KMS-11 (cell line): ENCODE results near the gene CSF2RB.

Source experiments
- H2AFZ ChIP-seq: fragments of 200-600 bp; sonication (generic); 2 replicates; pipeline ENCODE4 v1.6.1; 2016; ENCODE audit warnings: antibody characterized with exemption, mixed run types, low read depth
- H3K27ac ChIP-seq: fragments of 200-600 bp; sonication (generic); 2 replicates; pipeline ENCODE4 v1.6.1; 2016; ENCODE audit warnings: mild to moderate bottlenecking, mixed run types
- H3K27me3 ChIP-seq: fragments of 200-600 bp; sonication (generic); 2 replicates; pipeline ENCODE4 v1.6.1; 2017; ENCODE audit warnings: mild to moderate bottlenecking, low read depth, mixed run types, moderate library complexity; ENCODE audit not compliant: insufficient read depth
- H3K36me3 ChIP-seq: fragments of 200-600 bp; sonication (generic); 2 replicates; pipeline ENCODE4 v1.6.1; 2017; ENCODE audit warnings: mild to moderate bottlenecking, mixed run types; ENCODE audit not compliant: insufficient read depth
- H3K4me1 ChIP-seq: fragments of 200-600 bp; sonication (generic); 2 replicates; pipeline ENCODE4 v1.6.1; 2016; ENCODE audit warnings: mild to moderate bottlenecking, low read depth, mixed run types; ENCODE audit not compliant: poor library complexity, severe bottlenecking
- H3K4me2 ChIP-seq: fragments of 200-600 bp; sonication (generic); 2 replicates; pipeline ENCODE4 v1.7.0; 2016; ENCODE audit warnings: mild to moderate bottlenecking, mixed run types
- H3K4me3 ChIP-seq: fragments of 200-600 bp; sonication (generic); IDR thresholded peaks from 2 replicates; pipeline ENCODE4 v1.6.1; 2017; ENCODE audit warnings: low read depth, low read length, mixed read lengths; ENCODE audit not compliant: insufficient read depth
- H3K79me2 ChIP-seq: fragments of 200-600 bp; sonication (generic); 2 replicates; pipeline ENCODE4 v1.6.1; 2016; ENCODE audit warnings: low read depth, mixed run types; ENCODE audit not compliant: insufficient read depth
- H3K9ac ChIP-seq: fragments of 200-600 bp; sonication (generic); 2 replicates; pipeline ENCODE4 v1.6.1; 2016; ENCODE audit warnings: mild to moderate bottlenecking, mixed run types
- H4K20me1 ChIP-seq: fragments of 200-600 bp; sonication (generic); 2 replicates; pipeline ENCODE4 v1.6.1; 2016; ENCODE audit warnings: mild to moderate bottlenecking, mixed run types; ENCODE audit not compliant: insufficient read depth
- TF ChIP-seq, protein P1 (sequence below): fragments of 200-600 bp; sonication (generic); conservative IDR thresholded peaks from 2 replicates; pipeline ENCODE4 v1.6.1; 2017; ENCODE audit warnings: low read depth, mild to moderate bottlenecking, antibody characterized with exemption, low read length, moderate library complexity, mixed read lengths

CSF2RB gene

DNA sequence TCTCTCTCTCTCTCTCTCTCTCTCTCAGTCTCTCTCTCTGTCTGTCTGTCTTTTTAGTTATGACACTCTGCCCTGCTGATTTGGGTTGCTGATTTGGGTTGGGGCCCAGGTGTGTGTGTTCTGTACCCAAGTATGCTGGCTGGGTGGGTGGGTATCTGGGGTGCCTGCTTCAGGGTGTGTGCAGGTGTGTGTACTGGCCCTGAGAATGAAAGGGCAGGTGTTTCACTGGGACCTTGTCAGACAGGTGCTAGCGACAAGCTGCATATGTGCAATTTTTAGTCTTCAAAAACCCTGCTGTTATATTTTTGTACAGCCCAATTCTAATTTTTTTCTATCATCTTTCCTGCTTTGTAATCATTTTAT lies 943 bp downstream of the CSF2RB start:
- Histone ChIP-seq H3K27ac (no peak overlapping the region), H3K27me3 (peaks cover 4% of the 10 kb centered on the region; the same call in 1 of the 2 replicates), H3K36me3 (no peaks in the 10 kb centered on the region), H3K79me2 (no peaks in the 10 kb centered on the region), H4K20me1 (no peaks in the 10 kb centered on the region), H2AFZ (no peak overlapping the region), H3K4me2 (no peak overlapping the region), H3K9ac (no peak overlapping the region), H3K4me1 (peaks cover 4% of the 10 kb centered on the region), H3K4me3 (no peak overlapping the region)
- TF ChIP-seq, protein P1, sequence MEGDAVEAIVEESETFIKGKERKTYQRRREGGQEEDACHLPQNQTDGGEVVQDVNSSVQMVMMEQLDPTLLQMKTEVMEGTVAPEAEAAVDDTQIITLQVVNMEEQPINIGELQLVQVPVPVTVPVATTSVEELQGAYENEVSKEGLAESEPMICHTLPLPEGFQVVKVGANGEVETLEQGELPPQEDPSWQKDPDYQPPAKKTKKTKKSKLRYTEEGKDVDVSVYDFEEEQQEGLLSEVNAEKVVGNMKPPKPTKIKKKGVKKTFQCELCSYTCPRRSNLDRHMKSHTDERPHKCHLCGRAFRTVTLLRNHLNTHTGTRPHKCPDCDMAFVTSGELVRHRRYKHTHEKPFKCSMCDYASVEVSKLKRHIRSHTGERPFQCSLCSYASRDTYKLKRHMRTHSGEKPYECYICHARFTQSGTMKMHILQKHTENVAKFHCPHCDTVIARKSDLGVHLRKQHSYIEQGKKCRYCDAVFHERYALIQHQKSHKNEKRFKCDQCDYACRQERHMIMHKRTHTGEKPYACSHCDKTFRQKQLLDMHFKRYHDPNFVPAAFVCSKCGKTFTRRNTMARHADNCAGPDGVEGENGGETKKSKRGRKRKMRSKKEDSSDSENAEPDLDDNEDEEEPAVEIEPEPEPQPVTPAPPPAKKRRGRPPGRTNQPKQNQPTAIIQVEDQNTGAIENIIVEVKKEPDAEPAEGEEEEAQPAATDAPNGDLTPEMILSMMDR, result no peak

DNA sequence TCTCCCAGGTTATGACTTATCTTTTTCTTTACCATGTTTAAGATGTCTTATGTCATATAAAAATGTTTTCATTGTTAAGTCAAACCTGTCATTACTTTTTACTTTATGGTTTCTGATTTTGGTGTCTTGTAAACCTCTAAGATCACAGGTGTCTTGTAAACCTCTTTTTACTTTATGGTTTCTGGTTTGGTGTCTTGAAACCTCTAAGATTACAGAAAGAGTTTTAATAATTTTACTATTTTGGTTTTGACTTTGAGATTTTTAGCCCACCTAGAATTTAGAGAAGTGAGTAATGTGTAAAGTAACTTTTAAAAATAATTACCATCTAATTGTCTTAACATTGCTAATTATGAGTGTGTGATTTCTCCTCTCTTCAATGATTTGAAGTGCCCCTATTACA lies 2.6 kb downstream of the CSF2RB start:
- no peaks in the 10 kb centered on the region; the same call in 1 of the 2 replicates for H3K27me3 ChIP-seq
- no peak overlapping the region for H3K4me2 ChIP-seq
- no peak overlapping the region for H2AFZ ChIP-seq
- H3K27ac ChIP-seq, result no peak overlapping the region
- no peaks in the 10 kb centered on the region for H3K79me2 ChIP-seq
- H3K4me1 ChIP-seq, result peaks cover 4% of the 10 kb centered on the region
- H3K9ac ChIP-seq, result no peak overlapping the region
- TF ChIP-seq, protein P1, result no peak
- H3K36me3 ChIP-seq, result no peaks in the 10 kb centered on the region
- H4K20me1 ChIP-seq, result no peaks in the 10 kb centered on the region
- no peak overlapping the region for H3K4me3 ChIP-seq

DNA sequence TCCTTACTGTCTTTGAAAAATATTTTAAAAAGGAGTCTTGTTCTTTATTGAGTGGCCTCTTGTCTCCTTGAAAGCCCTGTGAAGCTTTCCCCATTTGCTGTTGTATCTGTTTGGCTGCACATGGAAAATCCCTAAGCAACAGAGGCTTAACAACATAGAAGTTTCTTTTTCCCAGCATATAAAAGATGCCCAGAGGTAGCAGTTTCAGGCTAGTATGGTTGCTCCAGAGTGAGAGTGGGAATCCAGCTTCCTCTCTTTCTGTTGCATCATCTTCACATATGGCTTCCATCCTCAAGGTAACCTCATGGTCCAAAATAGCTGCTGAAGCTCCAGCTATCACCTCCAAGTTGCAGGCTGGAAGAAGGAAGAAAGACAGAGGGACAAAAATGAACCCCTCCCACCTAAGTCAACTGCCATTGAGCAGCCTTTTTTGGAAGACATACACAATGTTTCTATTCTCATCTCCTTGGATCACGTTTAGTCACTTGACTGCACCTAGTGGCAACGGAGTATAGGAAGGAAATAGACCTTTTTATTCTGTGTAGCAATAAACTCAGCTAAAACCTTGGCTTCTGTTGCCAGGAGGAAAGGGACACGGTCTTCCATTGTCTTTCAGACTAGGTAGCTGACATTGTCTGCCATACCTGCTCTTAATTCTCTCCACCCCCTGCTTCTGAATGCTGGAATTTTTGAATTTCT lies 5.3 kb downstream of the CSF2RB start:
- Histone ChIP-seq H3K36me3 (no peaks in the 10 kb centered on the region), H3K27ac (no peak overlapping the region), H4K20me1 (no peaks in the 10 kb centered on the region), H3K27me3 (peaks cover 2% of the 10 kb centered on the region; the same call in 1 of the 2 replicates), H3K4me3 (no peak overlapping the region), H3K79me2 (no peaks in the 10 kb centered on the region), H3K9ac (no peak overlapping the region), H3K4me2 (no peak overlapping the region), H3K4me1 (peaks cover 4% of the 10 kb centered on the region), H2AFZ (no peak overlapping the region)
- TF ChIP-seq, protein P1, result no peak

DNA sequence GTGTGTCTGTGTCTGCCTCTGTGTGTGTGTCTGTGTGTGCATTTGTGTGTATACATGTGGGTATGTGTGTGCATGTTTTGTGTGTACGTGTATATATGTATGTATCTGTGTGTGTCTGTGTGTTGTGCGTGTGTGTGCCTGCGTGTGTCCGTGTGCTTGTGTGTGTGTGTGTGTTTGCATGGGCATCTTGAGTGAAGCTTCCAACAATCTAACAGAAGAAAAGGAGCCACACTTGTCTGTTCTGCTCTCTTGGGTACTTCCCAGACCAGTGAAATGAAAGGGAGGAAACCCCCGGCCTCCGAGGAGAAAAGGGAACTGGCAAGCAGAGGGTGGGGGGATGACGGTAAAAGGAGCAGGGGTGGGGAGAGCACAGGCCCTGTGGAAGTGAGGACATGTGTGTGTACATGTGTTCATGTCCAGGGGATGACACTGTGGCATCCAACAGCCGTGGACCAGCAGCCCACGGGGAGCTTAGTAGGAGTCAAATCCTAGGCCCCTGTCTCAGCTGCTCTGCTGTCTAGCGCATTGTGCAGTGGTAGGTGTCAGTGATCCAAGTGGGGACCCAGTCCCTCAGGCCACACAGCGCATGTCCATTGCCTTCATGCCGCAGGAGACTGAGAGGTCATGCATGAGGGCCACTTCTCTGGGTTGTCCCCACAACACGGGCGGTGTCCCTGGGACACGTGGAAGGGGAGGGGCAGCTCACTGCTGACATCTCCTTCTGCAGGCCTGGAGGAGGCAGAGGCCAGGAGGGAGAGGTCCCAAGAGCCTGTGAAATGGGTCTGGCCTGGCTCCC lies 8.1 kb downstream of the CSF2RB start:
- Histone ChIP-seq H3K4me1 (no peaks in the 10 kb centered on the region), H4K20me1 (no peaks in the 10 kb centered on the region), H3K27me3 (peaks cover 12% of the 10 kb centered on the region; the same call in 1 of the 2 replicates), H3K4me3 (no peak overlapping the region), H2AFZ (no peak overlapping the region), H3K27ac (no peak overlapping the region), H3K9ac (no peak overlapping the region), H3K36me3 (no peaks in the 10 kb centered on the region), H3K4me2 (no peak overlapping the region), H3K79me2 (no peaks in the 10 kb centered on the region)
- TF ChIP-seq, protein P1, result no peak
